IPS-18c (cell line): Measurements from ENCODE around the gene NKAIN1.
A peak's percentile ranks its signal among the peaks of the same experiment; 100 is the strongest.
"Not testable (repeated sequence)": the region's sequence is repeated elsewhere in the genome, so short reads cannot be mapped to it uniquely, and the experiment has no call there.

ENCODE experiments used
- H3K4me3 ChIP-seq: 2 replicates; pipeline ENCODE4 v1.7.0; 2013; ENCODE audit warnings: low read depth, mild to moderate bottlenecking, low read length, moderate library complexity; ENCODE audit not compliant: insufficient read depth
- H3K9me3 ChIP-seq: one replicate; pipeline ENCODE4 v1.6.1; 2013; ENCODE audit warnings: mild to moderate bottlenecking, low read length, moderate library complexity; ENCODE audit not compliant: control insufficient read depth, insufficient read depth

NKAIN1 gene

DNA sequence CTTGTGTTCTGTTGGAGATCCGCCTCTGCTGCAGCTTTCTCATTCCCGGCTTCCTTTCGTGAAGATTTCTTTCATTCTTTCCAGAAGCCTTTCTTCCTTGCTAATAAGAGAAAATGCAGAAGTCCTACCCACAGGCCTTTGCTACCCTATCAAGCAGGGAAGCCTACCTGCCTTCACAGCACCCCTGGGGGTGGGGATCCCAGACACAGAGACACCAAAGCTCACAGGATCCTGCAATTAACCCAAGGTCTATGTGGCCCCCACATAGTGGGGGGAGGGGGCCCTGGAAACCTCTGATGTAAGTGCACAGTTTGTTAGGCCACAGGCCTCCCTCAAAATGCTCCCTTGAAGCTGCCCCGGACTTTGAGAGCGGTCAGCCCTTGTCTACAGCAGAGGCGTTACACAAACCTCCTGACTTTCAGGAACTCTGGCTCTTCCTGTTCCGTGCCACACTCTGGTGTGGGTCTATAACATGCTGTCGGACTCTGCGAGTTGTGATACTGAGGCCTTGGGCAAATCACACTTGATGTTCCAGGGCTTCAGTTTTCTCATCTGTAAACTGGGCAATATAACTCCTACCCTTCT, 31.2 kb downstream of the NKAIN1 start:
- no peaks in the 10 kb centered on the region for H3K9me3 ChIP-seq
- no peak overlapping the region for H3K4me3 ChIP-seq

DNA sequence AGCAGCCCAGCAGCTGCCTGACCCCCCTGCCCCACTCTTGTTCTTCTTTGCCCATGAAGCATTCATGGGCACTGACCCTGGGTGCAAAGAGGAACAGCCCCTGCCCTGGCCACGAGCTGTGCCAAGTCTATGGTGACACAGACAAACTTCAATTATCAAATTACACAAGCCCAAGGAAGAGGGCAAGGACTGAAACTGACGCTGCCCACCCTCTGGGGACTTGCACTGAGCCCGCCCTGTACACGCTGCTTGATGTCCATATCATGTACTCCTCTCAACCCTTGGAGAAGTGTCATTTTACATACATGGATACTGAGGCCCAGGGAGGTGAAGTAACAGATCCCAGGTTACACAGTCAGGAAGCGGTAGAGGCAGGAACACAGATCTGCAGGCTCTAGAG, 32.1 kb downstream of the NKAIN1 start:
- no peaks in the 10 kb centered on the region for H3K9me3 ChIP-seq
- no peak overlapping the region for H3K4me3 ChIP-seq

DNA sequence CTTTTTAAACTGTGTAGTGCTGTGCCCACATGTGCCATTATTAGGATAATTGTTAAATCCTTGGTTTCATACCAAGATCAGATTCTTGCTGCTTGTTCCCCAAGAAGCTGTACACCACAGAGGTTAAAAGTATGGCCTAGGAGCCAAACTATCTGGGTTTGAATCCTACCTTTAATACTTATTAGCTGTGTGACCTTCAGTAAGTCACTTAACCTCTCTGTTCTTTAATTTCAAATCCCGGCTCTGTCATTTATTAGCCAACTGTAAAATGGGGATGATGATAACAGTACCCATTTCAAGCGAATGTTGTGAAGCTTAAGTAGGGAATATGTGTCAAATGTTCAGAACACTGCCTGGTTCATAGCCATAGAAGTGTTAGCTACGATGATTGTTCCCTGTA, 32.6 kb downstream of the NKAIN1 start:
- Histone ChIP-seq H3K4me3 (no peak overlapping the region), H3K9me3 (no peaks in the 10 kb centered on the region)

DNA sequence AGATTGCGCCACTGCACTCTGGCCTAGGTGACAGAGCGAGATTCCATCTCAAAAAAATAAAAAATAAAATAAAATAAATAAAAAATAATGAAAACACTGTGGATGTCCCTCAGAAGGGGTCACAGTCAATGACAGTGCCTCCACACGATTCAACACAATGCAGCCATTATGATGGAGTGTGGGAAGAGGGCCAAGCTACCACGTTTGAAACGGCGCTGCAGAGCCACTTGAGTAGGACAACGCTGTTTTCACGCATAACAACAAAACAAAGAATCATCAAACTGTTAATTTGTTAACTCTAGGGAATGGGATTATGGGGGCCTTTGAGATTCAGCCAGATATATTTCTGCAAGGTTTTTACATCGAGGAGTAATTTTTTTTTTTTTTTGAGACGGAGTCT, 36.5 kb downstream of the NKAIN1 start:
- Histone ChIP-seq H3K4me3 (no peak overlapping the region), H3K9me3 (no peaks in the 10 kb centered on the region)

DNA sequence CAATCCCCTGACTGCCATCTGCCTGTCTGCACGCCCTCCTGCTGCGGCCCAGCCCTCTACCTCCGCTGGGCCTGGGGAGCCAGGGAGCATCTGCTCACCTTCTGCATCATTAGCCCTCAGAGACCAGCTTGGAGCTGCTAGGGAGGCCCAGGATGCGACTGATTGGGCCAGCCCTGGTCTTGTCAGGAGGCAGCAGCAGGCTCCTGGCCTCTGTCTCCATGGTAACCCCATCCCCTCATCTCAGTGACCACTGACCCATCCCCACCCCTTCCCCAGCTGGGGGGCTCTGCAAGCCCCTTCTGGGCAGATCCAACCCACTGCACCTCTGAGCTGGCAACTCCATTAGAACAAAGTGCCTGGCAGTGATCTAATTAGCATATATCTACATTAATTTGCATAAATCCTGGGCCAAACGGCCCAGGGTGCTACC, 37.7 kb downstream of the NKAIN1 start:
- H3K4me3 ChIP-seq = no peak overlapping the region
- H3K9me3 ChIP-seq = no peaks in the 10 kb centered on the region

DNA sequence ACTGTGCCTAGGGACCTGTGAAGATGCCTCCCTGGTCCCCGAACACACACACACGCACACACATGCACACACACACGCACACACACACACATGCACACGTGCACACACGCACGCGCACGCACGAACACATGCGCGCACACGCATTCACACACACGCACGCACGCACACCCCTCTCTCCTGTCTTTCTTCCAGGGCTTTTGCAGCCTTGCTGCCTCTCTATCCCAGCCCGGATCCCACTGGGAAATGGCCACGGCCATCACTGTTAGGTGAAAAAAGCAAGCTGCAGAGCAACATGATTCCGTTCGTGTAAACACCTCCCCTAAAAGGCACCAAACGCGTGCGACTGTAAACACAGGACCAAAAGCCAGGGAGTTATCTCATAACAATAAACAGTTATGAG, 39.7 kb downstream of the NKAIN1 start:
- no peak overlapping the region for H3K4me3 ChIP-seq
- H3K9me3 ChIP-seq = no peaks in the 10 kb centered on the region

DNA sequence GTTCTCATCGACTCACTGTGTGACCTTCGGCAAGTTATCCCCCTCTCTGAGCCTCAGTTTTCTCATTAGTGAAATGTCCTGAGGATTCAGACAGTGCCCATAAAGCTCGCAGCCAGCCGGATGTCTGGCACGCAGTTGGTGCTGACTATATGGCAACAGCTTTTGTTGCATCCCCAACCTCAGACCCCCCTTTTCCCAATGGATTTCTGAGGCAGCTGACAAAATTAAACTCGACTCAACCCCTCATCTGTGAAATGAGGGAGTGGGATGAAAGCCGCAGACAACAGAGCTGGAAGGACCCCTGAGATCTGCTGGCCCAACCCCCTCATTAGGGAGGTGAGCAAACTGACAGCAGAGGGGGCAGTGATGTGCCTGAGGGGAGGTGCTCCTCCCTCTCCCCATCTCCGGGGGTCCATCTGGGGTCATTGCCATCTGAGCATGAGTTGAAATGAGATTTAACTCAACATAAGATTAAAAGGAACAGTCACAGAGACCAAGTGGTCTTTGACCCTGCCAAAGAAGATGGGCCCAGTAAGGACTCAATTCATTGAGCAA, 40.4 kb downstream of the NKAIN1 start:
- Histone ChIP-seq H3K4me3 (no peak overlapping the region), H3K9me3 (no peaks in the 10 kb centered on the region)

DNA sequence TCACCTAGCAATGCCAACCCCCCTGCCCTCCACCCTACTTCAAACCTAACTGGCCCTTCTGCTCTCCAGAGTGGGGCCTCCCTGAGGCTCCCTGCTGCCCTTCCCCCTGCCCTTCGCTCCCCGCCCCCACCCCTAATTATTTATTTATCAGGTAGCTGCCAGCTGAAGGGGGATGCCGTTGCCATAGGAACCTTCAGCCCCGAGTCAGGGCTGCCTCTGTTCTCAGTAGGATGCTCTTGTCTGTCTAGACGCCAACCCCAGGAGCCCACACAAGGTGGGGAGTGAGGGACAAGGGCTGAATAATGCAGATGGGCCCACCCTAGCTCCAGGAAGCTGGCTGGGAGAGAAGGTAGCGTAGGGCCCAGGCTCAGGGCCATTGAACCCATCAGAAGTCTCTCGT, 41.1 kb downstream of the NKAIN1 start:
- no peaks in the 10 kb centered on the region for H3K9me3 ChIP-seq

DNA sequence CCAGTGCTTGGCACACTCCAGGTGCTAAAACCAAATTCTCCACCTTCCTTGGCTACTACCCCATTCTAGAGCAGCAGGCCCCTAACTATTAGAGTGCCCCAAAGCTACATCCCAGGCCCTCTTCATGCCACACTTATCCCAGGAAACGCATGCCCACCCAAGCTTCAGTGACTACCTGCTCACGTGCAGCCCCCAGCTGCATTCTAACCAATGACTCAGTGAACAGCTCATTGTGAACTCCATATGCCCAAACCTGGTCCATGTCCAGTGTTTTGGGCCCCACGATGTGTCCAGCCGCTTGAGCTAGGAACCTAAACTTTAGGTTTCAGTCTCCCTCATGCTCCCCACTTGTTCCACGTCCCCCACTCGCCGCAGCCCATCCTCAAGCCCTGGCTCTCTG, 41.5 kb downstream of the NKAIN1 start:
- Histone ChIP-seq H3K4me3 (no peak overlapping the region), H3K9me3 (no peaks in the 10 kb centered on the region)

More for the DNA sequence above, 41.1 kb downstream of the NKAIN1 start:
- H3K4me3 ChIP-seq = no peak overlapping the region

DNA sequence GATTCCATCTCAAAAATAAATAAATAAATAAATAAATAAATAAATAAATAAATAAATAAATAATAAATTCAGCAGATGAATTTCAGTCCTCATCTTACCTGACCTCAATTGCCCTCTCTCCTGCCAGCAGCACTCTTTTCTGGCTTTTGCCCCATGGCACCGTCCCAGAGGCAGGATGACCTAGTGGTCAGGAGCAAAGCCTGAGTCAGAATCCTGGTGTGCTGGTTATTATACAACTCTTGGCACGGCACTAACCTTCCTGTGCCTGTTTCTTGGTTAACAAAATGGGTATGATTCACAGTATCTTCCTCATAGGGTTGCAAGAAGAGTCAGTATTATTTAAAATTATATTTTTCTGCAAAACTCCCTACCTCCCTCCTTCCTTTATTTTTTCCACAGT, 43.0 kb downstream of the NKAIN1 start:
- Histone ChIP-seq H3K9me3 (no peaks in the 10 kb centered on the region), H3K4me3 (no peak overlapping the region)

DNA sequence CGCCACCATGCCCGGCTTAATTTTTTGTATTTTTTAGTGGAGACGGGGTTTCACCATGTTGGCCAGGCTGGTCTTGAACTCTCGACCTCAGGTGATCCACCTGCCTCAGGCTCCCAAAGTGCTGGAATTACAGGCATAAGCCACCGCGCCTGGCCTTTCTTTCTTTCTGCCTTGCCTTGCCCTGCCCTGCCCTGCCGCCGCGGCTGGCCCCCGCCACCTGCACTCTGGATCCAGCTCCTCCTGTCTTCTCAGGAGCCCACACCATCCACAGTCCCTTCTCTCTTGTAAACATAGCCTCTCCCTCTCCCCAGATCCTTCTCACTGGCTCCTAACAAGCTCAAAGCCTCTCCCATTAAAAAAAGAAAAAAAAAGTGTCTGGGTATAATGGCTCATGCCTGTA, 44.4 kb downstream of the NKAIN1 start:
- not testable (repeated sequence) for H3K9me3 ChIP-seq, H3K4me3 ChIP-seq

DNA sequence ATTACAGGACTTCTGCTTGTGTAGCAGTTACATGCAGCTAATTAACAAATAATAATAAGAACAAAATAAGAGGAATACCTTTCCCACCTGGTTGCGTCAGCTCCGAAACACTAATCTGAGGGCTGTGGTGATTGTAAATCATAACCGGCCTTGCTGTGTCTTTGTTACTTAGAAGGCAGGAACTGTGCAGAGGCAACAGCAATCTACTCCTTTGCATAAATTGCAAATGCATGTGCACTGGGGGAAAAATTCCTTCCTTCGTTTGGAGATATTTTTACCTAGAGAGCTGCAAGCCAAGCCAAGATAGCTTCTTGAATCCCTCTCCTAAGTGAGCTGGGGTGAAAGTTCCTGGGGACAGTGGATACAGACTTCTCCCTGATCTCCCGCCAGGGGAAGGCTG, 46.0 kb downstream of the NKAIN1 start:
- Histone ChIP-seq H3K9me3 (no peaks in the 10 kb centered on the region), H3K4me3 (no peak overlapping the region)

DNA sequence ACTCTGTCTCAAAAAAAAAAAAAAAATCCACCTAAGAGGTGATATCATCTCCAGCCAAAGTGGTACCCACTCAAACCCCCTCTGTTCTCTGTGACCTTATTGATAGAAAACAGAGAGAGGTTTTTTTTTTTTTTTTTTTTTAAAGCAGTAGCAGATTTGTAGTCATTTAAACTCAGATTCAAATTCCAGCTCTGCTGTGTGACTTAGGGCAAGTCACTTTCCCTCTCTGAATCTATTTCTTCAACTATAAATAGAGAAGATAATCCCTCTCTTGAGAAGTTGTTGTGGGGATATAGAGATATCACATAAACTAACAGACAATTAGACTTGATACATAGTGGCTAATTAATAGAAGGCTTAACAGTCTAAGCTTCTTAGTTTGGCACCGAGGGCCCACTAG, 48.4 kb downstream of the NKAIN1 start:
- Histone ChIP-seq H3K9me3 (no peaks in the 10 kb centered on the region), H3K4me3 (no peak overlapping the region)

DNA sequence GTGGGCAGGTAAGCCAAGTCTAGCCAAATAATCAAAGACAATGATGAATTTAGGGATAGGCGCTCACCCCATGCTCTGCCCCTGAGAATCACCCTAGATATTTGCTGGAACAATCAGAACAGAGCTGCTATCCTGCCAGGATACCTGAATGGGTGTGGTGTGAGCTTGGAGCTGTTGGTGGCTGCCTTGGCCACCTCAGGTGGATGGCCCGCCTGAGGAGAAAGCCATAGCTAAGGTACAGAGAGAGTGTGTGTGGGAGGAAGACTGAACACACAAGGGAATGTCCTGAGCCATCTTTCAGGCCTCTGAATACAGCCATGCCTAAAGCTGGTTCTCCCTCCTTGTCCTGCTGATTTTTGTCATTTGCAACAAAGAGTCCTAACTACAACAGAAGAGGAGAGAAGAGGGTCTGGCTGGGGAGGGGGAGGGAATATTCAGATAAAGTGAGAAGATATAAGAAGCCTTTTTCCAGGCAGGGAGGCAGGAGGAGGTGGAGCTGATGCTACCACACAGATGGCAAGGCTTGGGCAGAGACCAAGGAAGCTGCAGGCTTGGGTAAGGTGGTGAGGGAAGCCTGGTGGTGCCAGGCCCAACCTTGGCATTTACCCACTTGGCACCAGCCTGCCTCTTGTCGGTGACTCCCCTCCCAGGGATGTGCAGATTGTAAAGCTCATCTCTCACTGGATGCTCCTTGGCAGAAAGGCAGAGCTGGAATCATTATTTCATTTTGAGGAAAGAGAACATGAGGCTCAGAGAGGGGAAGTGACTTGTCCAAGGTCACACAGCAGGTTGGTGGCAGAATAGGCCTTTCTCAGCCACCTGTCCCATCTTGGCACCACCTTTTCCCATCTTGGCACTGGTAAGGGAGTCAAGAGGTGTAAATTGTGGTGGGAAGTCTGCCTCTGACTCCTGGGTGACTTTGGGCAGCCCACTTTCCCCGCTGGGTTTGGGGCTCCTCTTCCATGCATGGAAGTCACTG, 49.7 kb downstream of the NKAIN1 start:
- Histone ChIP-seq H3K9me3 (no peaks in the 10 kb centered on the region), H3K4me3 (no peak overlapping the region)

DNA sequence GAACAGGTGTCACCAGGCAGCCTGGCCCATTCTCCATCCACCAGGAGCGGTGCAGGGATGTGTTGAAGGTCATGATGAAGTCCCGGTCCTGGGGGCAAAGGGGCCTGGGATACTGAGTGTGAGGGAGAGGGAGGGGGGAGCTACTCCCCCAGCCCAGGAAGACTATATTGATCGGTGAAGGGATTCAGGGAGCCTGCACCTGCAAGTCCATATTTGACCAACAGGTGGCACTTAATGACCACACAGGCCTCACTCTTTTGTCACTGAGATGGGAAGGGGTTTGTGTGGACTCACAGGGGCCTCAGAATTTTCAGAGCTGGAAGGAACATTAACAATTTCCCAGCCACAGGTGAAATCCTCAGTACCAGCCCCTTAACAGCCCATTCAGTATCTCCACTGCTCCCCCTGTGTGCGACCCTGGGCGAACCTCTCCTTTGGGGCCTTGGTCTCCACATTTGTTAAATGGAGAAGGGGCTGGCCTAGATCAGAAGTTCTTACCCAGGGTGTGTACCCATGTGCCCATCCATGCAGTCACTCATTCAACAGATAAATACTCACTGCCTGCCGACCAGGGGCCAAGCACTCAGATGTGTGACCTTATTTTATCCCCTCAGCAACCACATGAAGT, 55.6 kb downstream of the NKAIN1 start:
- H3K4me3 ChIP-seq = no peak overlapping the region

DNA sequence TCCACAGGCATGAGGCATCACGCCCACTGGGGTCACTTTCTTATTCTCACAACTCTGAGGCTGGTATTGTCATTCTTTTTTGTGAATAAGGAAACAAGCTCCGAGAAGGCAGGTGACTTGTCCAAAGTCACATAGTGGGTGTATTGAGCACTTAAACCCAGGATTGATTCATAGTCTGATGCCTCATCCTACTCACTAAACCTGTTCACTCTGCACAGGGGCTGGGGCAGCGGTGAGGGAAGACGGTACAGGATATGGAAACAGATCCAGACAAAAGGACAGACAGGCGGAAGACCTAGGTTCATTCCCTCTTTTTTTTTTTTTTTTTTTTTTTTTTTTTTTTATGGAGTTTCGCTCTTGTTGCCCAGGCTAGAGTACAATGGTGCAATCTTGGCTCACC, 56.6 kb downstream of the NKAIN1 start:
- peaks cover 2% of the 10 kb centered on the region for H3K9me3 ChIP-seq
- H3K4me3 ChIP-seq = no peak overlapping the region

More for the DNA sequence above, 55.6 kb downstream of the NKAIN1 start:
- H3K9me3 ChIP-seq = peaks cover 2% of the 10 kb centered on the region

DNA sequence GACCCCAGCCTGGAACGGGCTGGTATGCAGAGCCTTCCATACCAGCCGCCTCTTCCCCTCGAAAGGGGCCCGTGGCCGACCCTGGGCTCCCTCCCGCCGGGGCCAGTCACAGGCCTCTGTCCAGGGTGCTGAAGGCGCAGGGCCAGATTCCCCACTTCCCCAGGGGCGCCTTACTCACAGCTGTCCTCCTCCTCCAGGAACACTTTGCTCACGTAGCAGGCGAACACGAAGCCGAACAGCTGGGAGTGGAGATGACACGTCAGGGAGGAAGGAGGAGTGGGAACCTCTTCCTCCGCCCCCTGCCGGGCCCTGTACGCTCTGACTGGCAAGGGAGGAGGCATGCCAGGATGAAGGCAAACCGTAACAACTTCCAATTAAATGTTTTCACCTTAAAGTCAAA, 57.3 kb downstream of the NKAIN1 start:
- Histone ChIP-seq H3K9me3 (peaks cover 2% of the 10 kb centered on the region), H3K4me3 (peak overlapping the region; percentile 15; the same call in 1 of the 2 replicates)
